Posterior vena cava (tissue), 2 donors: ENCODE data around the gene PARP11. TPM values are rescaled to one million over a fixed set of nuclear protein-coding genes. Genes with fewer than 3 reads are reported as not detected.
A peak's percentile ranks its signal among the peaks of the same experiment; 100 is the strongest.

ENCODE experiments used
- DNase-seq: peaks from one replicate; pipeline ENCODE4 v3.0.0-alpha.2; 2020; ENCODE audit warnings: low spot score
- intact Hi-C, 2 donors: fragments of 100-400 bp; cut with DNase I; formaldehyde crosslinking; loops; one replicate each; pipeline versions ENCODE4 v1.14.1 to v1.14.2; 2022 to 2023
- total RNA-seq, 2 donors: library from RNA; stranded (reverse); fragmentation: NEBNext Ultra II Directional; extraction: Animal tissue kit (Norgen Biotek cat#: 25700); gene quantifications; one replicate each; pipeline ENCODE4 v1.2.1, GENCODE V29; 2021
- donor health status: DM: yes; HTN: yes; CAD: no.
- donor health status: DM: yes; HTN: yes; CAD: no.

PARP11 gene
- total RNA-seq, 2 donors from 2014 or later = 10.0 to 10.4 TPM

GRCh38 chr12:3835914-3836313 is 37.3 kb downstream of the PARP11 start:
- DNase-seq = no peak
- intact Hi-C loops = no loop called here

- no peak for DNase-seq
- intact Hi-C loops = no loop called here
These were observed 38.4 kb downstream of the PARP11 start for GRCh38 chr12:3834774-3835173.

- intact Hi-C loops = no loop called here
- DNase-seq = no peak
These were observed 39.4 kb downstream of the PARP11 start for GRCh38 chr12:3833670-3834310.

- DNase-seq = no peak
- intact Hi-C loops = no loop called here
These were observed 40.5 kb downstream of the PARP11 start for GRCh38 chr12:3832738-3833137.

- intact Hi-C loops = no loop called here
- no peak for DNase-seq
These were observed 44.3 kb downstream of the PARP11 start for GRCh38 chr12:3828888-3829287.

- intact Hi-C loops = no loop called here
- no peak for DNase-seq
These were observed 45.7 kb downstream of the PARP11 start for GRCh38 chr12:3827301-3828000.

- intact Hi-C loops = no loop called here
- DNase-seq = no peak
These were observed 51.8 kb downstream of the PARP11 start for GRCh38 chr12:3821441-3821840.

- no peak for DNase-seq
- intact Hi-C loops = no loop called here
These were observed 53.1 kb downstream of the PARP11 start for GRCh38 chr12:3820122-3820521.

GRCh38 chr12:3816266-3816665 is 56.9 kb downstream of the PARP11 start:
- no peak for DNase-seq
- intact Hi-C loops = no loop called here

GRCh38 chr12:3815094-3815766 is 58.0 kb downstream of the PARP11 start:
- intact Hi-C loops = no loop called here

GRCh38 chr12:3810540-3810939 is 62.7 kb downstream of the PARP11 start:
- intact Hi-C loops = no loop called here
- DNase-seq = no peak

More at GRCh38 chr12:3815094-3815766, 58.0 kb downstream of the PARP11 start:
- DNase-seq = no peak

- DNase-seq = no peak
- intact Hi-C loops = no loop called here
These were observed 63.2 kb downstream of the PARP11 start for GRCh38 chr12:3810016-3810370.

GRCh38 chr12:3809357-3810015 is 63.7 kb downstream of the PARP11 start:
- intact Hi-C loops = loop anchor here in 1 of 2 donors (10.0 kb wide), 1 partner anchor 505 kb away; no protein-coding TSS in a partner anchor
- no peak for DNase-seq

- intact Hi-C loops = loop anchor here in 1 of 2 donors (10.0 kb wide), 1 partner anchor 500 kb away; no protein-coding TSS in a partner anchor
- DNase-seq = no peak
These were observed 68.1 kb downstream of the PARP11 start for GRCh38 chr12:3805077-3805476.

GRCh38 chr12:3803865-3804472 is 69.2 kb downstream of the PARP11 start:
- DNase-seq = peak; percentile 86
- intact Hi-C loops = loop anchor here in 1 of 2 donors (10.0 kb wide), 1 partner anchor 499 kb away; no protein-coding TSS in a partner anchor

GRCh38 chr12:3802721-3803120 is 70.5 kb downstream of the PARP11 start:
- no peak for DNase-seq
- intact Hi-C loops = loop anchor here in 1 of 2 donors (10.0 kb wide), 1 partner anchor 498 kb away; no protein-coding TSS in a partner anchor

GRCh38 chr12:3797531-3798048 is 75.6 kb downstream of the PARP11 start:
- intact Hi-C loops = no loop called here
- no peak for DNase-seq

GRCh38 chr12:3795492-3796133 is 77.6 kb downstream of the PARP11 start:
- DNase-seq = no peak
- intact Hi-C loops = no loop called here

- no peak for DNase-seq
- intact Hi-C loops = no loop called here
These were observed 78.1 kb downstream of the PARP11 start for GRCh38 chr12:3795066-3795465.
